Natural killer cell (primary cell): ENCODE data around the gene ZNF787. TPM values are rescaled to one million over a fixed set of nuclear protein-coding genes. Genes with fewer than 3 reads are reported as not detected.
"Not testable (repeated sequence)": the region's sequence is repeated elsewhere in the genome, so short reads cannot be mapped to it uniquely, and the experiment has no call there.

Experiments used
- ATAC-seq, 3 donors: fragments of 150-1000 bp in 2 of 3; fragments of 200-7000 bp in 1 of 3; cut with Tn5 transposase; 1 replicate in 1 of 3; 2 replicates in 2 of 3; pipeline ENCODE4 v1.10.0; 2021; ENCODE audit warnings: mild to moderate bottlenecking in 2 of 3, moderate library complexity in 2 of 3
- DNase-seq, 2 donors: peaks; one replicate each; pipeline versions ENCODE4 v3.0.0 to v3.0.0-alpha.2; 2013 to 2021; ENCODE audit warnings: mixed read lengths in 1 of 2
- H3K27ac ChIP-seq: one replicate; pipeline ENCODE4 v1.5.1; 2013; ENCODE audit warnings: mild to moderate bottlenecking, low read length
- H3K27me3 ChIP-seq: one replicate; pipeline ENCODE4 v1.6.1; 2013; ENCODE audit warnings: low read length; ENCODE audit not compliant: control insufficient read depth, insufficient read depth
- H3K36me3 ChIP-seq: one replicate; pipeline ENCODE4 v1.6.1; 2013; ENCODE audit warnings: low read length; ENCODE audit not compliant: control insufficient read depth, insufficient read depth
- H3K4me1 ChIP-seq: one replicate; pipeline ENCODE4 v1.6.1; 2013; ENCODE audit warnings: low read length; ENCODE audit not compliant: control insufficient read depth, insufficient read depth
- H3K4me3 ChIP-seq: one replicate; pipeline ENCODE4 v1.5.1; 2013; ENCODE audit warnings: low read length
- H3K9me3 ChIP-seq: one replicate; pipeline ENCODE4 v1.6.1; 2013; ENCODE audit warnings: low read length; ENCODE audit not compliant: control insufficient read depth, insufficient read depth
- H3K27ac Mint-ChIP-seq, 2 donors: one replicate each; pipeline ENCODE4 v1.8.0; 2022; ENCODE audit warnings: mild to moderate bottlenecking in 2 of 2, mixed read lengths in 2 of 2, moderate library complexity in 1 of 2
- H3K27me3 Mint-ChIP-seq, 2 donors: one replicate each; pipeline ENCODE4 v1.8.0; 2022; ENCODE audit warnings: low read depth in 2 of 2, mixed read lengths in 2 of 2
- H3K36me3 Mint-ChIP-seq: one replicate; pipeline ENCODE4 v1.8.0; 2022; ENCODE audit warnings: mixed read lengths
- H3K4me1 Mint-ChIP-seq, 2 donors: one replicate each; pipeline ENCODE4 v1.8.0; 2022; ENCODE audit warnings: mixed read lengths in 2 of 2
- H3K4me3 Mint-ChIP-seq: one replicate; pipeline ENCODE4 v1.8.0; 2022; ENCODE audit warnings: mild to moderate bottlenecking, moderate library complexity, mixed read lengths
- H3K9me3 Mint-ChIP-seq, 2 donors: one replicate each; pipeline ENCODE4 v1.8.0; 2022; ENCODE audit warnings: mixed read lengths in 2 of 2
- WGBS: methylation state at CpG from one replicate; pipeline ENCODE4 v1.1.7; 2013; ENCODE audit warnings: missing lambda C conversion rate; ENCODE audit not compliant: insufficient coverage; 5-methylcytosine and 5-hydroxymethylcytosine counted together
- intact Hi-C: fragments of 100-400 bp; cut with micrococcal nuclease; formaldehyde crosslinking; loops from one replicate; pipeline ENCODE4 v1.14.2; 2022
- total RNA-seq, 4 donors: library from RNA; stranded (reverse); fragments of 120-200 nt in 1 of 4; gene quantifications; one replicate each; pipeline versions ENCODE4 v1.2.3 to v1.2.4, GENCODE V29; 2013 to 2022
- TF ChIP-seq, protein P1 (sequence below): fragments of 200-600 bp; IDR thresholded peaks from one replicate; pipeline ENCODE4 v1.8.0; 2022; ENCODE audit warnings: antibody characterized with exemption

The ZNF787 gene
- total RNA-seq, 3 donors from 2014 or later (not counting 1 experiment from before 2014, with no cell fraction given): 23.9 to 42.0 (median 36.9) TPM

DNA sequence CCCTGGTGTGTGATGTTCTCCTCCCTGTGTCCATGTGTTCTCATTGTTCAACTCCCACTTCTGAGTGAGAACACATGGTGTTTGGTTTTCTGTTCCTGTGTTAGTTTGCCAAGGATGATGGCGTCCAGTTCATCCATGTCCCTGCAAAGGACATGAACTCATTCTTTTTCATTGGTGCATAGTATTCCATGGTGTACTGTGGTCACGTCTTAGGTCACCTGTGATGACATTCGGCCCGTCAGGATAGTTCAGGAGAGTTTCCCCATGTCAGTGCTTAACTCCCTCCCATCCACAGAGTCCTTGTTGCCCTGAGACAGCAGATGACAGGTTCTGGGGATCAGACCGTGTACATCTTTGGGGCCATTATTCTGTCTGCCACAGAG lies 28.6 kb upstream of the ZNF787 start:
- peaks cover 2% of the 10 kb centered on the region for H3K36me3 ChIP-seq

DNA sequence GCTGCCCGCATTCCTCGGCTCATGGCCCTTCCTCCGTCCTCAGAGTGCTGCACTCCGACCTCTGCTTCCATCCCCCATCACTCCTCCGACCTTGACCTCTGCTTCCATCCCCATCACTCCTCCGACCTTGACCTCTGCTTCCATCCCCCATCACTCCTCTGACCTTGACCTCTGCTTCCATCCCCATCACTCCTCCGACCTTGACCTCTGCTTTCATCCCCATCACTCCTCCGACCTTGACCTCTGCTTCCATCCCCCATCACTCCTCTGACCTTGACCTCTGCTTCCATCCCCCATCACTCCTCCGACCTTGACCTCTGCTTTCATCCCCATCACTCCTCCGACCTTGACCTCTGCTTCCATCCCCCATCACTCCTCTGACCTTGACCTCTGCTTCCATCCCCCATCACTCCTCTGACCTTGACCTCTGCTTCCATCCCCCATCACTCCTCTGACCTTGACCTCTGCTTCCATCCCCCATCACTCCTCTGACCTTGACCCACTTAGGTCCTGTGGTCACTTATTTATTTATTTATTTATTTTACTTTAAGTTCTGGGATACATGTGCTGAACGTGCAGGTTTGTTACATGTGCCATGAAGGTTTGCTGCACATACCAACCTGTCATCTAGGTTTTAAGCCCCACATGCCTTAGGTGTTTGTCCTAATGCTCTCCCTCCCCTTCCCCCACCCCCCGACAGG lies 28.0 kb upstream of the ZNF787 start:
- 96% methylated on average over 12 of the region's 12 CpGs for WGBS
- ATAC-seq, DNase-seq, H3K9me3 Mint-ChIP-seq, H3K27me3 Mint-ChIP-seq, H3K27me3 ChIP-seq, H3K36me3 ChIP-seq, H3K9me3 ChIP-seq, H3K4me3 ChIP-seq, intact Hi-C loops, H3K27ac ChIP-seq, H3K4me1 ChIP-seq, H3K36me3 Mint-ChIP-seq, H3K4me3 Mint-ChIP-seq: not testable (repeated sequence)
- peaks cover 0 to 20% of the 10 kb centered on the region in 2 donors for H3K4me1 Mint-ChIP-seq
- H3K27ac Mint-ChIP-seq: peak overlapping the region in 1 of 2 donors; percentile 71

More for the DNA sequence above, 28.6 kb upstream of the ZNF787 start:
- no peaks in the 10 kb centered on the region for H3K9me3 Mint-ChIP-seq
- H3K27ac ChIP-seq: no peak overlapping the region
- peaks cover 0 to 15% of the 10 kb centered on the region in 2 donors for H3K4me1 Mint-ChIP-seq
- H3K27me3 Mint-ChIP-seq: no peaks in the 10 kb centered on the region
- no peak for ATAC-seq
- no peak overlapping the region for H3K27ac Mint-ChIP-seq
- no peaks in the 10 kb centered on the region for H3K4me1 ChIP-seq
- WGBS: 97% methylated on average over 5 of the region's 5 CpGs
- TF ChIP-seq, protein P1, sequence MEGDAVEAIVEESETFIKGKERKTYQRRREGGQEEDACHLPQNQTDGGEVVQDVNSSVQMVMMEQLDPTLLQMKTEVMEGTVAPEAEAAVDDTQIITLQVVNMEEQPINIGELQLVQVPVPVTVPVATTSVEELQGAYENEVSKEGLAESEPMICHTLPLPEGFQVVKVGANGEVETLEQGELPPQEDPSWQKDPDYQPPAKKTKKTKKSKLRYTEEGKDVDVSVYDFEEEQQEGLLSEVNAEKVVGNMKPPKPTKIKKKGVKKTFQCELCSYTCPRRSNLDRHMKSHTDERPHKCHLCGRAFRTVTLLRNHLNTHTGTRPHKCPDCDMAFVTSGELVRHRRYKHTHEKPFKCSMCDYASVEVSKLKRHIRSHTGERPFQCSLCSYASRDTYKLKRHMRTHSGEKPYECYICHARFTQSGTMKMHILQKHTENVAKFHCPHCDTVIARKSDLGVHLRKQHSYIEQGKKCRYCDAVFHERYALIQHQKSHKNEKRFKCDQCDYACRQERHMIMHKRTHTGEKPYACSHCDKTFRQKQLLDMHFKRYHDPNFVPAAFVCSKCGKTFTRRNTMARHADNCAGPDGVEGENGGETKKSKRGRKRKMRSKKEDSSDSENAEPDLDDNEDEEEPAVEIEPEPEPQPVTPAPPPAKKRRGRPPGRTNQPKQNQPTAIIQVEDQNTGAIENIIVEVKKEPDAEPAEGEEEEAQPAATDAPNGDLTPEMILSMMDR: no peak
- no peak overlapping the region for H3K4me3 ChIP-seq
- H3K36me3 Mint-ChIP-seq: no peaks in the 10 kb centered on the region
- intact Hi-C loops: no loop called here
- H3K4me3 Mint-ChIP-seq: no peak overlapping the region
- no peaks in the 10 kb centered on the region for H3K27me3 ChIP-seq
- no peak for DNase-seq
- H3K9me3 ChIP-seq: no peaks in the 10 kb centered on the region

DNA sequence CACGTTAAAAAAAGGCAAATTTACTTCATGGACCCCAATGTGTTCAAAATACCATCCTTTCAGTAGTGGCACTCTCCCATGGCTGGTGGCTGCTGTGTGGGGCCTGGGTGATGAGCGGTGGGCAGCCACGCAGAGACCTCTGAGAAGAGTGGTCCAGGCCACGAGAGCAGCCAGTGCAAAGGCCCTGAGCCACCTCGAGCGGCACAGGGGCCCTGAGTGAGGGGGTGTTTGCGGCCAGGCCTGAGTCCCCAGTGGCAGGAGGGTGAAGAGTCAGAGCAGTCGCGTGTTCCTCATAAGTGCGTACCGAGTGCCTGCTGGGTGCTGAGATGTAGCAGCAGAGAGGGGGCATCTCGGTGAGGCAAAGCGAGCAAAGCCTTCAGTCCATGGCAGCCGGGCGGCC lies 27.0 kb upstream of the ZNF787 start:
- Histone ChIP-seq H3K36me3 (peaks cover 2% of the 10 kb centered on the region), H3K4me1 (no peaks in the 10 kb centered on the region), H3K27ac (no peak overlapping the region), H3K4me3 (no peak overlapping the region), H3K9me3 (no peaks in the 10 kb centered on the region), H3K27me3 (no peaks in the 10 kb centered on the region)
- 97% methylated on average over 15 of the region's 15 CpGs for WGBS
- no peaks in the 10 kb centered on the region for H3K27me3 Mint-ChIP-seq
- no peaks in the 10 kb centered on the region for H3K36me3 Mint-ChIP-seq
- TF ChIP-seq, protein P1: no peak
- ATAC-seq (no peak), DNase-seq (no peak)
- peak overlapping the region in 1 of 2 donors; percentile 71 for H3K27ac Mint-ChIP-seq
- intact Hi-C loops: no loop called here
- H3K4me1 Mint-ChIP-seq: peaks cover 6 to 20% of the 10 kb centered on the region in 2 donors
- no peaks in the 10 kb centered on the region for H3K9me3 Mint-ChIP-seq
- H3K4me3 Mint-ChIP-seq: no peak overlapping the region

DNA sequence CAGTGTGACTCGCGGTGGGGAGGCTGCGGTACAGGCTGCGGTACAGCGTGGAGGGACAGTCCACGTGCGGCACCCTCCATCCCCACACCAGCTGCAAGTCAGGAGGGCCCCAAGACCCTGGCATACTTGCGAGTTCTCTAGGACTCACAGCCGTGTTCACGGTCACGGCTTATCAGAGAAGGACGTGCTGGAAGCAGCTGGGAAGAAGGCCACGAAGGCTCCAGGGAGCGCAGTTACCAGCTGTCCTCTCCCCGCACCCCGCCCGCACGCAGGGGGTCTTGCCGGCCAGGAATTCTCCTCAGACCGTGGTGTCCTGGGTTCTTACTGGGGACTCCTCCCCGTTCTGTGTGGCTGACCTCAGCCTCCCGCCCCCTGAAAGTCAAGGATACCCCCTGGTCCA lies 26.2 kb upstream of the ZNF787 start:
- H3K36me3 ChIP-seq: peaks cover 2% of the 10 kb centered on the region
- TF ChIP-seq, protein P1: no peak
- ATAC-seq (no peak), DNase-seq (no peak)
- WGBS: 97% methylated on average over 22 of the region's 22 CpGs
- H3K9me3 ChIP-seq: no peaks in the 10 kb centered on the region
- H3K27ac ChIP-seq: no peak overlapping the region
- no peak overlapping the region for H3K4me3 ChIP-seq
- Mint-ChIP-seq H3K36me3 (no peaks in the 10 kb centered on the region), H3K9me3 (no peaks in the 10 kb centered on the region), H3K27me3 (no peaks in the 10 kb centered on the region), H3K4me1 (peaks cover 6 to 20% of the 10 kb centered on the region in 2 donors), H3K27ac (peak overlapping the region in 1 of 2 donors; percentile 71), H3K4me3 (no peak overlapping the region)
- intact Hi-C loops: no loop called here
- H3K27me3 ChIP-seq: no peaks in the 10 kb centered on the region
- H3K4me1 ChIP-seq: no peaks in the 10 kb centered on the region
